ENCODE results near the gene C6orf163.

DNA sequence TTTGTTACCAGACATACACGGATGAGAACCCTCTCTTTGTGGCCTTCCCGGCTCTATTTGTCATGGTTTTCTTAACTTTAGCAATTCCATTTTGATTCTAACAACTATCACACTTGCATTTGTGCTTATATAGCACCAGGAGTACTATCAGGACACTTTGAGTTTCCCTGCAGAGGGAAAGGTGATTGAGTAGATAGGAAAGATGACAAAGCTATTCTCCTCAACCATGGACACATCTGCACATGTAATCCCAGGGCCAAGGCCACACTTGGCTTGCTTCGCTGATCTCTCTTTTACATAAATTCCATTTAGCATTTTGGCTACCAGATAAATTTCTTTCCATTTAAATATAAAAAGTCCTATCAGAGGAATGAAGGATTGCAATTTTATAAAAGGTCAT lies 39.8 kb downstream of the C6orf163 start:
- TF ChIP-seq, protein P1, sequence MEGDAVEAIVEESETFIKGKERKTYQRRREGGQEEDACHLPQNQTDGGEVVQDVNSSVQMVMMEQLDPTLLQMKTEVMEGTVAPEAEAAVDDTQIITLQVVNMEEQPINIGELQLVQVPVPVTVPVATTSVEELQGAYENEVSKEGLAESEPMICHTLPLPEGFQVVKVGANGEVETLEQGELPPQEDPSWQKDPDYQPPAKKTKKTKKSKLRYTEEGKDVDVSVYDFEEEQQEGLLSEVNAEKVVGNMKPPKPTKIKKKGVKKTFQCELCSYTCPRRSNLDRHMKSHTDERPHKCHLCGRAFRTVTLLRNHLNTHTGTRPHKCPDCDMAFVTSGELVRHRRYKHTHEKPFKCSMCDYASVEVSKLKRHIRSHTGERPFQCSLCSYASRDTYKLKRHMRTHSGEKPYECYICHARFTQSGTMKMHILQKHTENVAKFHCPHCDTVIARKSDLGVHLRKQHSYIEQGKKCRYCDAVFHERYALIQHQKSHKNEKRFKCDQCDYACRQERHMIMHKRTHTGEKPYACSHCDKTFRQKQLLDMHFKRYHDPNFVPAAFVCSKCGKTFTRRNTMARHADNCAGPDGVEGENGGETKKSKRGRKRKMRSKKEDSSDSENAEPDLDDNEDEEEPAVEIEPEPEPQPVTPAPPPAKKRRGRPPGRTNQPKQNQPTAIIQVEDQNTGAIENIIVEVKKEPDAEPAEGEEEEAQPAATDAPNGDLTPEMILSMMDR (IDR thresholded peaks at IDR 0.05): no peak
- TF ChIP-seq POLR2A (IDR thresholded peaks at IDR 0.05) (no peak), POLR2AphosphoS5 (IDR thresholded peaks at IDR 0.05; ENCODE audit: insufficient read depth in 1 of 2, low read depth in 1 of 2) (no peak)
